SK-N-SH (cell line): ENCODE data around the gene PSENEN.

Experiments used
- CHD2 ChIP-seq: fragments of 150-350 bp; IDR thresholded peaks from 2 replicates; pipeline ENCODE4 v1.6.1; 2018; ENCODE audit warnings: low read length; ENCODE audit not compliant: partially characterized antibody
- FOSL2 ChIP-seq: IDR thresholded peaks from 2 replicates; pipeline ENCODE4 v1.4.0; 2012; ENCODE audit warnings: low read depth, mild to moderate bottlenecking, moderate library complexity, borderline replicate concordance
- GATA2 ChIP-seq: sonication (generic); formaldehyde crosslinking; IDR thresholded peaks from 2 replicates; pipeline ENCODE4 v1.5.0; 2020; ENCODE audit warnings: mild to moderate bottlenecking, missing genetic modification reagents
- JUND ChIP-seq: IDR thresholded peaks from 2 replicates; pipeline ENCODE4 v1.4.0; 2012
- NRF1 ChIP-seq: IDR thresholded peaks from 2 replicates; pipeline ENCODE4 v1.6.1; 2012; ENCODE audit warnings: low read depth, mild to moderate bottlenecking, low read length
- POLR2AphosphoS5 ChIP-seq: IDR thresholded peaks from 2 replicates; pipeline ENCODE4 v1.6.1; 2012; ENCODE audit warnings: low read depth, low read length
- RAD21 ChIP-seq: IDR thresholded peaks from 2 replicates; pipeline ENCODE4 v1.6.1; 2012; ENCODE audit warnings: mild to moderate bottlenecking, low read length
- RFX5 ChIP-seq: IDR thresholded peaks from 2 replicates; pipeline ENCODE4 v1.6.1; 2012; ENCODE audit warnings: mild to moderate bottlenecking, improper control_type of control experiment, low read length
- YY1 ChIP-seq: IDR thresholded peaks from 2 replicates; pipeline ENCODE4 v1.4.0; 2012; ENCODE audit warnings: low read depth, mild to moderate bottlenecking
- TF ChIP-seq, protein P1 (sequence below): fragments of 200-600 bp; sonication (generic); IDR thresholded peaks from 2 replicates; pipeline ENCODE4 v1.6.1; 2017; ENCODE audit warnings: antibody characterized with exemption, mild to moderate bottlenecking, moderate library complexity
- TF ChIP-seq, protein P2 (sequence below): IDR thresholded peaks from 2 replicates; pipeline ENCODE4 v1.4.0; 2012; ENCODE audit warnings: low read depth, borderline replicate concordance

DNA sequence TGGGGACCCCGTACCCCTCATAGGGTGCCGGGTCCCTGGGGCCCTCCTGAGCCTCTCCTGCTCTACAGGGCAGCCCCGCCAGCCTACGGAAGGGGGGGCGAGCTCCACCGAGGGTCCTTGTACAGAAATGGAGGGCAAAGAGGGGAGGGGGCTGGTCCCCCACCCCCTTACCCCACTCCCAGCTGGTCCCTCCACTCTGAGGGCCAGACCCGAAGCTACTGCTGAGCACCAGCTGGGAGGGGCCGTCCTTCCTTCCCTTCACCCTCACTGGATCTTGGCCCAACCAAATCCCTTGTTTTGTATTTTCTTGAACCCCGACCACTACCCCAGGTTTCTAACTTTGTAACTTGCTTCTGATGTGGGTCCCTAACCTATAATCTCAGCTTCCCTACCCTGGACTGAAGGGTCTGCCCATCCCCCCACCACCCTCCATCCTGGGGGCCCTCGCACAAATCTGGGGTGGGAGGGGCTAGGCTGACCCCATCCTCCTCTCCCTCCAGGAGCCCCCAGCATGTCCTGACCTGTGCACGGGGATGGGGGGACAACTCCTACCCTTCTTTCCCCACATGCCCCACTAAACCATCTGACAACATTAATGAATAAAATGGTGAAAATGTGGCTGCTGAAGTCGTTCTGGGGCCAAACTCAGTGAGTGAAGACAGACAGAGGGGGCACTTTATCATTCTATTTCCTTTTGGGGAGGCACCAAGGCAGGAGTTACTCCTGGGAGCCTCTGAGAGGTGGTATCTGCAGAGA lies 42.9 kb downstream of the PSENEN start:
- no peak for TF ChIP-seq RAD21
- TF ChIP-seq, protein P1, sequence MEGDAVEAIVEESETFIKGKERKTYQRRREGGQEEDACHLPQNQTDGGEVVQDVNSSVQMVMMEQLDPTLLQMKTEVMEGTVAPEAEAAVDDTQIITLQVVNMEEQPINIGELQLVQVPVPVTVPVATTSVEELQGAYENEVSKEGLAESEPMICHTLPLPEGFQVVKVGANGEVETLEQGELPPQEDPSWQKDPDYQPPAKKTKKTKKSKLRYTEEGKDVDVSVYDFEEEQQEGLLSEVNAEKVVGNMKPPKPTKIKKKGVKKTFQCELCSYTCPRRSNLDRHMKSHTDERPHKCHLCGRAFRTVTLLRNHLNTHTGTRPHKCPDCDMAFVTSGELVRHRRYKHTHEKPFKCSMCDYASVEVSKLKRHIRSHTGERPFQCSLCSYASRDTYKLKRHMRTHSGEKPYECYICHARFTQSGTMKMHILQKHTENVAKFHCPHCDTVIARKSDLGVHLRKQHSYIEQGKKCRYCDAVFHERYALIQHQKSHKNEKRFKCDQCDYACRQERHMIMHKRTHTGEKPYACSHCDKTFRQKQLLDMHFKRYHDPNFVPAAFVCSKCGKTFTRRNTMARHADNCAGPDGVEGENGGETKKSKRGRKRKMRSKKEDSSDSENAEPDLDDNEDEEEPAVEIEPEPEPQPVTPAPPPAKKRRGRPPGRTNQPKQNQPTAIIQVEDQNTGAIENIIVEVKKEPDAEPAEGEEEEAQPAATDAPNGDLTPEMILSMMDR: no peak
- TF ChIP-seq GATA2: no peak
- TF ChIP-seq, protein P2, sequence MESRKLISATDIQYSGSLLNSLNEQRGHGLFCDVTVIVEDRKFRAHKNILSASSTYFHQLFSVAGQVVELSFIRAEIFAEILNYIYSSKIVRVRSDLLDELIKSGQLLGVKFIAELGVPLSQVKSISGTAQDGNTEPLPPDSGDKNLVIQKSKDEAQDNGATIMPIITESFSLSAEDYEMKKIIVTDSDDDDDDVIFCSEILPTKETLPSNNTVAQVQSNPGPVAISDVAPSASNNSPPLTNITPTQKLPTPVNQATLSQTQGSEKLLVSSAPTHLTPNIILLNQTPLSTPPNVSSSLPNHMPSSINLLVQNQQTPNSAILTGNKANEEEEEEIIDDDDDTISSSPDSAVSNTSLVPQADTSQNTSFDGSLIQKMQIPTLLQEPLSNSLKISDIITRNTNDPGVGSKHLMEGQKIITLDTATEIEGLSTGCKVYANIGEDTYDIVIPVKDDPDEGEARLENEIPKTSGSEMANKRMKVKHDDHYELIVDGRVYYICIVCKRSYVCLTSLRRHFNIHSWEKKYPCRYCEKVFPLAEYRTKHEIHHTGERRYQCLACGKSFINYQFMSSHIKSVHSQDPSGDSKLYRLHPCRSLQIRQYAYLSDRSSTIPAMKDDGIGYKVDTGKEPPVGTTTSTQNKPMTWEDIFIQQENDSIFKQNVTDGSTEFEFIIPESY: no peak
- TF ChIP-seq YY1: no peak
- TF ChIP-seq POLR2AphosphoS5: no peak
- TF ChIP-seq RFX5: no peak
- no peak for TF ChIP-seq FOSL2
- TF ChIP-seq CHD2: no peak
- TF ChIP-seq JUND: no peak
- TF ChIP-seq NRF1: no peak
